ENCODE results near the gene ZBTB17. TPM values are rescaled to one million over a fixed set of nuclear protein-coding genes. Genes with fewer than 3 reads are reported as not detected.

ZBTB17 gene
- total and polyA plus RNA-seq, 4 donors: 28.0 to 47.1 (median 44.2) TPM

DNA sequence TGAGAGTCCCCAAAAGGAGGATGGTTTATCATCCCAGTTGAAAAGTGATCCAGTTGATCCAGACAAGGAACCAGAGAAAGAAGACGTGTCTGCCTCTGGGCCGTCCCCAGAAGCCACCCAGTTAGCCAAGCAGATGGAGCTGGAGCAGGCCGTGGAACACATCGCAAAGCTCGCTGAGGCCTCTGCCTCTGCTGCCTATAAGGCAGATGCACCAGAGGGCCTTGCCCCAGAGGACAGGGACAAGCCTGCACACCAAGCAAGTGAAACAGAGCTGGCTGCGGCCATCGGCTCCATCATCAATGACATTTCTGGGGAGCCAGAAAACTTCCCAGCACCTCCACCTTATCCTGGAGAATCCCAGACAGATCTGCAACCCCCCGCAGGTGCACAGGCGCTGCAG lies 43.3 kb downstream of the ZBTB17 start:
- no peaks in the 10 kb centered on the region for H3K27me3 ChIP-seq (ENCODE audit: control insufficient read depth in 3 of 3, insufficient read depth in 3 of 3, low read length in 2 of 3)
- TF ChIP-seq, protein P1, sequence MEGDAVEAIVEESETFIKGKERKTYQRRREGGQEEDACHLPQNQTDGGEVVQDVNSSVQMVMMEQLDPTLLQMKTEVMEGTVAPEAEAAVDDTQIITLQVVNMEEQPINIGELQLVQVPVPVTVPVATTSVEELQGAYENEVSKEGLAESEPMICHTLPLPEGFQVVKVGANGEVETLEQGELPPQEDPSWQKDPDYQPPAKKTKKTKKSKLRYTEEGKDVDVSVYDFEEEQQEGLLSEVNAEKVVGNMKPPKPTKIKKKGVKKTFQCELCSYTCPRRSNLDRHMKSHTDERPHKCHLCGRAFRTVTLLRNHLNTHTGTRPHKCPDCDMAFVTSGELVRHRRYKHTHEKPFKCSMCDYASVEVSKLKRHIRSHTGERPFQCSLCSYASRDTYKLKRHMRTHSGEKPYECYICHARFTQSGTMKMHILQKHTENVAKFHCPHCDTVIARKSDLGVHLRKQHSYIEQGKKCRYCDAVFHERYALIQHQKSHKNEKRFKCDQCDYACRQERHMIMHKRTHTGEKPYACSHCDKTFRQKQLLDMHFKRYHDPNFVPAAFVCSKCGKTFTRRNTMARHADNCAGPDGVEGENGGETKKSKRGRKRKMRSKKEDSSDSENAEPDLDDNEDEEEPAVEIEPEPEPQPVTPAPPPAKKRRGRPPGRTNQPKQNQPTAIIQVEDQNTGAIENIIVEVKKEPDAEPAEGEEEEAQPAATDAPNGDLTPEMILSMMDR (IDR thresholded peaks at IDR 0.05; ENCODE audit: control extremely low read depth, extremely low read depth): no peak
- no peaks in the 10 kb centered on the region for H3K9me3 ChIP-seq (ENCODE audit: control insufficient read depth in 4 of 4, insufficient read depth in 3 of 4, low read length in 3 of 4)
- H3K27ac ChIP-seq (ENCODE audit: low read depth in 1 of 2, low read length in 1 of 2): no peak overlapping the region
- WGBS, 2 donors: 96 to 99% methylated on average over 9 of the region's 9 CpGs
- DNase-seq (no peak), ATAC-seq (ENCODE audit: insufficient read depth, low FRiP score) (no peak)
- no peak overlapping the region for H3K9ac ChIP-seq (ENCODE audit: insufficient read depth in 1 of 2, low read length in 2 of 2)
- peaks cover 53 to 82% (median 57%) of the 10 kb centered on the region in 4 donors for H3K36me3 ChIP-seq (ENCODE audit: control insufficient read depth in 4 of 4, insufficient read depth in 4 of 4, low read length in 4 of 4)
- H3K4me1 ChIP-seq (ENCODE audit: control insufficient read depth in 5 of 5, insufficient read depth in 5 of 5, low read length in 5 of 5): peaks cover 0 to under 1% (median 0%) of the 10 kb centered on the region in 5 donors
- no peak overlapping the region for H3K4me3 ChIP-seq

DNA sequence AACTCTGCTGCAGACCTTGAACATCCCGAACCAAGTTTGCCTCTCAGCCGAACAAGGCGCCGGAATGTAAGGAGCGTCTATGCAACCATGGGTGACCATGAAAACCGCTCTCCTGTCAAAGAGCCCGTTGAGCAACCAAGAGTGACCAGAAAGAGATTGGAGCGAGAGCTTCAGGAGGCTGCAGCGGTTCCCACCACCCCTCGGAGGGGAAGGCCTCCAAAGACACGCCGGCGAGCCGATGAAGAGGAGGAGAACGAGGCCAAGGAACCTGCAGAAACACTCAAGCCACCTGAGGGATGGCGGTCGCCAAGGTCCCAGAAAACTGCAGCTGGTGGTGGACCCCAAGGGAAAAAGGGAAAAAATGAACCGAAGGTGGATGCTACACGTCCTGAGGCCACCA lies 44.0 kb downstream of the ZBTB17 start:
- no peak for ATAC-seq (ENCODE audit: insufficient read depth, low FRiP score)
- Histone ChIP-seq H3K27me3 (ENCODE audit: control insufficient read depth in 3 of 3, insufficient read depth in 3 of 3, low read length in 2 of 3) (no peaks in the 10 kb centered on the region), H3K9ac (ENCODE audit: insufficient read depth in 1 of 2, low read length in 2 of 2) (no peak overlapping the region), H3K4me1 (ENCODE audit: control insufficient read depth in 5 of 5, insufficient read depth in 5 of 5, low read length in 5 of 5) (no peaks in the 10 kb centered on the region), H3K36me3 (ENCODE audit: control insufficient read depth in 4 of 4, insufficient read depth in 4 of 4, low read length in 4 of 4) (peaks cover 48 to 75% (median 56%) of the 10 kb centered on the region in 4 donors), H3K9me3 (ENCODE audit: control insufficient read depth in 4 of 4, insufficient read depth in 3 of 4, low read length in 3 of 4) (no peaks in the 10 kb centered on the region), H3K27ac (ENCODE audit: low read depth in 1 of 2, low read length in 1 of 2) (no peak overlapping the region), H3K4me3 (no peak overlapping the region)
- 97 to 98% methylated on average over 19 of the region's 19 CpGs for WGBS, 2 donors
- TF ChIP-seq, protein P1 (IDR thresholded peaks at IDR 0.05; ENCODE audit: control extremely low read depth, extremely low read depth): no peak
- DNase-seq: no peak

DNA sequence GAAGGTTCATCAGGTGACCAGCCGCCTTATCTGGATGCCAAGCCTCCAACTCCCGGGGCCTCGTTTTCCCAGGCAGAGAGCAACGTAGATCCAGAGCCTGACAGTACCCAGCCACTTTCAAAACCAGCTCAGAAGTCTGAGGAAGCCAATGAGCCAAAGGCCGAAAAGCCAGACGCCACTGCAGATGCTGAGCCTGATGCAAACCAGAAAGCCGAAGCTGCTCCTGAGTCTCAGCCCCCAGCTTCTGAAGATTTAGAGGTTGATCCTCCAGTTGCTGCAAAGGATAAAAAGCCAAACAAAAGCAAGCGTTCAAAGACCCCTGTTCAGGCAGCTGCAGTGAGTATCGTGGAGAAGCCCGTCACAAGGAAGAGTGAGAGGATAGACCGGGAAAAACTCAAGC lies 44.5 kb downstream of the ZBTB17 start:
- Histone ChIP-seq H3K4me1 (ENCODE audit: control insufficient read depth in 5 of 5, insufficient read depth in 5 of 5, low read length in 5 of 5) (no peaks in the 10 kb centered on the region), H3K36me3 (ENCODE audit: control insufficient read depth in 4 of 4, insufficient read depth in 4 of 4, low read length in 4 of 4) (peaks cover 48 to 73% (median 55%) of the 10 kb centered on the region in 4 donors), H3K27me3 (ENCODE audit: control insufficient read depth in 3 of 3, insufficient read depth in 3 of 3, low read length in 2 of 3) (no peaks in the 10 kb centered on the region), H3K9me3 (ENCODE audit: control insufficient read depth in 4 of 4, insufficient read depth in 3 of 4, low read length in 3 of 4) (no peaks in the 10 kb centered on the region), H3K9ac (ENCODE audit: insufficient read depth in 1 of 2, low read length in 2 of 2) (no peak overlapping the region), H3K4me3 (no peak overlapping the region), H3K27ac (ENCODE audit: low read depth in 1 of 2, low read length in 1 of 2) (no peak overlapping the region)
- TF ChIP-seq, protein P1 (IDR thresholded peaks at IDR 0.05; ENCODE audit: control extremely low read depth, extremely low read depth): no peak
- WGBS, 2 donors: 96 to 98% methylated on average over 11 of the region's 11 CpGs
- DNase-seq: no peak
- ATAC-seq (ENCODE audit: insufficient read depth, low FRiP score): no peak

Measured in lung (tissue), 12 donors.